ENCODE results near the gene MCL1.
"Not testable (repeated sequence)": the region's sequence is repeated elsewhere in the genome, so short reads cannot be mapped to it uniquely, and the experiment has no call there.

DNA sequence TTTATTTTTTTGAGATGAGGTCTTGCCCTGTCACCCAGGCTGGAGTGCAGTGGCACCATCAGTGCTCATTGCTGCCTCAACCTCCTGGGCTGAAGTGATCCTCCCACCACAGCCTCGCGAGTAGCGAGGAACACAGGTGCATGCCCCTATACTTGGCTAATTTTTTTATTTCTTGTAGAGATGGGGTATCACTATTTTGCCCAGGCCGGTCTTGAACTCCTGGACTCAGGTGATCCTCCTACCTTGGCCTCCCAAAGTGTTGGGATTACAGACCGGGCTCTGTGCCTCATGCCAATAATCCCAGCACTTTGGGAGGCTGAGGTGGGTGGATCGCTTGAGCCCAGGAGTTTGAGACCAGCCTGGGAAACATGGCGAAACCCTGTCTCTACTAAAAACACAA is 2.0 kb upstream of the MCL1 start:
- not testable (repeated sequence) for TF ChIP-seq POLR2AphosphoS5, TAF1, POLR2A, SPI1 (IDR thresholded peaks at IDR 0.05; ENCODE audit: low read depth, low read length)
